Body of pancreas (tissue), 4 donors: ENCODE results near the gene CMIP. TPM values are rescaled to one million over a fixed set of nuclear protein-coding genes. Genes with fewer than 3 reads are reported as not detected.

Experiments used
- ATAC-seq: fragments of 150-250 bp; one replicate; pipeline ENCODE4 v1.9.1; 2016
- DNase-seq, 4 donors: peaks; one replicate each; pipeline ENCODE4 v3.0.0-alpha.2; 2019
- H3K27ac ChIP-seq, 4 donors: fragments of 200-600 bp; sonication (generic); 1 replicate in 3 of 4; 2 replicates in 1 of 4; pipeline versions ENCODE4 v1.5.1 to v1.6.1; 2016 to 2019; ENCODE audit warnings: mild to moderate bottlenecking in 1 of 4, mixed read lengths in 1 of 4, moderate library complexity in 1 of 4
- H3K27me3 ChIP-seq, 2 donors: fragments of 200-600 bp; sonication (generic); one replicate each; pipeline ENCODE4 v1.6.0; 2016; ENCODE audit warnings: mild to moderate bottlenecking in 1 of 2
- H3K36me3 ChIP-seq, 2 donors: fragments of 200-600 bp; sonication (generic); replicated peaks in 1 of 2; 2 replicates each; pipeline ENCODE4 v1.5.1; 2016; ENCODE audit warnings: low read depth in 2 of 2; ENCODE audit not compliant: insufficient read depth in 1 of 2
- H3K4me1 ChIP-seq: fragments of 200-600 bp; sonication (generic); one replicate; pipeline ENCODE4 v1.6.0; 2016
- H3K4me3 ChIP-seq, 2 donors: fragments of 200-600 bp; sonication (generic); 1 replicate in 1 of 2; 2 replicates in 1 of 2; pipeline ENCODE4 v1.5.1; 2016 to 2019
- H3K9me3 ChIP-seq, 3 donors: fragments of 200-600 bp; sonication (generic); 1 replicate in 2 of 3; 2 replicates in 1 of 3; pipeline ENCODE4 v1.5.1; 2016
- POLR2A ChIP-seq, 3 donors: fragments of 450-650 bp; IDR thresholded peaks; one replicate each; pipeline ENCODE4 v1.6.1; 2016; ENCODE audit warnings: antibody characterized with exemption in 3 of 3, mild to moderate bottlenecking in 2 of 3
- WGBS, 2 donors: methylation state at CpG; one replicate each; pipeline ENCODE4 v1.1.5; 2017; 5-methylcytosine and 5-hydroxymethylcytosine counted together
- intact Hi-C: fragments of 100-400 bp; cut with DNase I; formaldehyde crosslinking; loops from one replicate; pipeline ENCODE4 v1.15.1; 2023
- total RNA-seq, 2 donors: library from RNA; depleted of rRNA; stranded (reverse); fragments of >200 nt; gene quantifications; one replicate each; pipeline ENCODE4 v1.1.0, GENCODE V29; 2016
- TF ChIP-seq, protein P1 (sequence below), 7 experiments: fragments of 450-650 bp in 4 of 7; fragments of 200-600 bp in 3 of 7; sonication (generic) in 3 of 7; IDR thresholded peaks; one replicate each; pipeline ENCODE4 v1.5.1; 2016 to 2019; ENCODE audit warnings: antibody characterized with exemption in 7 of 7

Gene CMIP
- total RNA-seq, 2 donors from 2014 or later: 18.7 to 18.8 TPM

DNA sequence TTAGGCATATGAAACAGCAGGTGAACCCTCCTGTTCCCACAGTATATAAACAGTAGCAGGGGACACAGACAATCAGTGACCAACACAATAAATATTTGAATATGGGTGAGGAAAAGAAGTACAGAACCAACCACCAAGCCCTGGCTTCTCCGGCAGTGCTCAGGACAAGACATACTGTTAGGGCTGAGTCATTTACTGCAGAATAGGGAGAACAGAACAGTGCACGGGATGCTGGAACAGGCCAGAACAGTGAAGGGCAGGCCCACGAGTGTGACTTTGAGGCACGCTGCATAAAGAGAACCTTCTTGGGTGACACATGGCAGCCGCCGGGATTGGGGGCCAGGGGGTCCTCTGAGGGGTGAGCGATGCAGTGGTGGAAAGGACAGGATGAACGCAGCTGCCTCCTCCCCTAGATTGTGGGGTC lies 160.4 kb downstream of the CMIP start:
- Histone ChIP-seq H3K4me1 (peaks cover 19% of the 10 kb centered on the region), H3K9me3 (no peaks in the 10 kb centered on the region), H3K36me3 (peaks cover 0 to 4% of the 10 kb centered on the region in 2 donors), H3K27ac (no peak overlapping the region), H3K4me3 (no peak overlapping the region), H3K27me3 (no peaks in the 10 kb centered on the region)
- ATAC-seq (no peak), DNase-seq (no peak)
- TF ChIP-seq, protein P1, sequence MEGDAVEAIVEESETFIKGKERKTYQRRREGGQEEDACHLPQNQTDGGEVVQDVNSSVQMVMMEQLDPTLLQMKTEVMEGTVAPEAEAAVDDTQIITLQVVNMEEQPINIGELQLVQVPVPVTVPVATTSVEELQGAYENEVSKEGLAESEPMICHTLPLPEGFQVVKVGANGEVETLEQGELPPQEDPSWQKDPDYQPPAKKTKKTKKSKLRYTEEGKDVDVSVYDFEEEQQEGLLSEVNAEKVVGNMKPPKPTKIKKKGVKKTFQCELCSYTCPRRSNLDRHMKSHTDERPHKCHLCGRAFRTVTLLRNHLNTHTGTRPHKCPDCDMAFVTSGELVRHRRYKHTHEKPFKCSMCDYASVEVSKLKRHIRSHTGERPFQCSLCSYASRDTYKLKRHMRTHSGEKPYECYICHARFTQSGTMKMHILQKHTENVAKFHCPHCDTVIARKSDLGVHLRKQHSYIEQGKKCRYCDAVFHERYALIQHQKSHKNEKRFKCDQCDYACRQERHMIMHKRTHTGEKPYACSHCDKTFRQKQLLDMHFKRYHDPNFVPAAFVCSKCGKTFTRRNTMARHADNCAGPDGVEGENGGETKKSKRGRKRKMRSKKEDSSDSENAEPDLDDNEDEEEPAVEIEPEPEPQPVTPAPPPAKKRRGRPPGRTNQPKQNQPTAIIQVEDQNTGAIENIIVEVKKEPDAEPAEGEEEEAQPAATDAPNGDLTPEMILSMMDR (IDR thresholded peaks at IDR 0.05): no peak
- no peak for TF ChIP-seq POLR2A (IDR thresholded peaks at IDR 0.05)
- intact Hi-C loops: no loop called here
- WGBS, 2 donors: 89% methylated on average over 8 of the region's 8 CpGs

- Histone ChIP-seq H3K27ac (no peak overlapping the region), H3K27me3 (no peaks in the 10 kb centered on the region), H3K9me3 (no peaks in the 10 kb centered on the region), H3K4me3 (no peak overlapping the region), H3K36me3 (peaks cover 0 to 4% of the 10 kb centered on the region in 2 donors), H3K4me1 (peaks cover 19% of the 10 kb centered on the region)
- ATAC-seq (no peak), DNase-seq (no peak)
- no peak for TF ChIP-seq POLR2A (IDR thresholded peaks at IDR 0.05)
- 31 to 34% methylated on average over 3 to 4 of the region's 4 CpGs for WGBS, 2 donors
- intact Hi-C loops: no loop called here
Measured at GRCh38 chr16:81606039-81606438, 161.4 kb downstream of the CMIP start.

GRCh38 chr16:81607006-81607405 lies 162.4 kb downstream of the CMIP start:
- H3K4me3 ChIP-seq: no peak overlapping the region
- DNase-seq: no peak
- intact Hi-C loops: no loop called here
- H3K9me3 ChIP-seq: no peaks in the 10 kb centered on the region
- no peaks in the 10 kb centered on the region for H3K27me3 ChIP-seq
- ATAC-seq: no peak
- TF ChIP-seq POLR2A (IDR thresholded peaks at IDR 0.05): no peak
- H3K36me3 ChIP-seq: peaks cover 0 to 4% of the 10 kb centered on the region in 2 donors
- 92 to 93% methylated on average over 11 to 12 of the region's 12 CpGs for WGBS, 2 donors
- no peak overlapping the region for H3K27ac ChIP-seq
- peaks cover 12% of the 10 kb centered on the region for H3K4me1 ChIP-seq

- Histone ChIP-seq H3K9me3 (no peaks in the 10 kb centered on the region), H3K36me3 (peaks cover 0 to 4% of the 10 kb centered on the region in 2 donors), H3K27me3 (no peaks in the 10 kb centered on the region), H3K4me3 (no peak overlapping the region), H3K4me1 (peaks cover 12% of the 10 kb centered on the region), H3K27ac (no peak overlapping the region)
- ATAC-seq: no peak
- intact Hi-C loops: no loop called here
- TF ChIP-seq POLR2A (IDR thresholded peaks at IDR 0.05): no peak
- TF ChIP-seq, protein P1 (IDR thresholded peaks at IDR 0.05): no peak
- WGBS, 2 donors: 87 to 93% methylated on average over 6 of the region's 6 CpGs
- DNase-seq: no peak
Measured at GRCh38 chr16:81607805-81608522, 163.4 kb downstream of the CMIP start.

GRCh38 chr16:81608523-81609209 lies 164.1 kb downstream of the CMIP start:
- TF ChIP-seq POLR2A (IDR thresholded peaks at IDR 0.05): no peak
- TF ChIP-seq, protein P1 (IDR thresholded peaks at IDR 0.05): no peak
- DNase-seq: peak in 1 of 4 donors; percentile 36
- H3K4me3 ChIP-seq: no peak overlapping the region
- no peak for ATAC-seq
- WGBS, 2 donors: 78 to 91% methylated on average over 13 of the region's 13 CpGs
- H3K9me3 ChIP-seq: no peaks in the 10 kb centered on the region
- intact Hi-C loops: no loop called here
- H3K36me3 ChIP-seq: peaks cover 0 to 4% of the 10 kb centered on the region in 2 donors
- peaks cover 12% of the 10 kb centered on the region for H3K4me1 ChIP-seq
- no peaks in the 10 kb centered on the region for H3K27me3 ChIP-seq
- H3K27ac ChIP-seq: no peak overlapping the region
